ENCODE measurements around the gene CX3CL1.
"Not testable (repeated sequence)": the region's sequence is repeated elsewhere in the genome, so short reads cannot be mapped to it uniquely, and the experiment has no call there.

CX3CL1 gene

DNA sequence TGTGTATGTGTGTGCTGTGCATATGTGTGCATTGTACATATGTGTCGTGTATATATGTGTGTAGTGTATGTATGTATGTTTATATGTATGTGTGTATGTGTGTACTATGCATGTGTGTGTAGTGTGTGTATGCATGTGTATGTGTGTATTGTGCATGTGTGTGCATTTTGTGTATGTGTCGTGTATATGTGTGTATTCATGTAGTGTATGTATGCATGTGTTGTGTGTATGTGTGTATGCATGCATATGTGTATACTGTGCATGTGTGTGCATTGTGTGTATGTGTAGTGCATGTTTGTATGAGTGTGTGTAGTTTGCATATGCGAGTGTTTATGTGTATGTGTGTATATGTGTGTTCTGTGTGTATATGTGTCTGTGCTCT is 16.8 kb downstream of the CX3CL1 start:
- H3K4me3 ChIP-seq: no peak overlapping the region
- TF ChIP-seq POLR2AphosphoS5 (IDR thresholded peaks at IDR 0.05; ENCODE audit: borderline replicate concordance, low read depth, low read length) (no peak), EZH2 (IDR thresholded peaks at IDR 0.05) (no peak), FOXP2 (optimal IDR thresholded peaks at IDR 0.05; ENCODE audit: control extremely low read depth, extremely low read length, insufficient read depth) (no peak)
- no peak overlapping the region for H3K9ac ChIP-seq (ENCODE audit: insufficient read length)
- H3K9me3 ChIP-seq (ENCODE audit: low read depth, low read length): no peaks in the 10 kb centered on the region
- no peaks in the 10 kb centered on the region for H3K36me3 ChIP-seq (ENCODE audit: insufficient read depth, low read length)
- no peak for DNase-seq (ENCODE audit: low read depth, low spot score)
- no peak overlapping the region for H3K27ac ChIP-seq

DNA sequence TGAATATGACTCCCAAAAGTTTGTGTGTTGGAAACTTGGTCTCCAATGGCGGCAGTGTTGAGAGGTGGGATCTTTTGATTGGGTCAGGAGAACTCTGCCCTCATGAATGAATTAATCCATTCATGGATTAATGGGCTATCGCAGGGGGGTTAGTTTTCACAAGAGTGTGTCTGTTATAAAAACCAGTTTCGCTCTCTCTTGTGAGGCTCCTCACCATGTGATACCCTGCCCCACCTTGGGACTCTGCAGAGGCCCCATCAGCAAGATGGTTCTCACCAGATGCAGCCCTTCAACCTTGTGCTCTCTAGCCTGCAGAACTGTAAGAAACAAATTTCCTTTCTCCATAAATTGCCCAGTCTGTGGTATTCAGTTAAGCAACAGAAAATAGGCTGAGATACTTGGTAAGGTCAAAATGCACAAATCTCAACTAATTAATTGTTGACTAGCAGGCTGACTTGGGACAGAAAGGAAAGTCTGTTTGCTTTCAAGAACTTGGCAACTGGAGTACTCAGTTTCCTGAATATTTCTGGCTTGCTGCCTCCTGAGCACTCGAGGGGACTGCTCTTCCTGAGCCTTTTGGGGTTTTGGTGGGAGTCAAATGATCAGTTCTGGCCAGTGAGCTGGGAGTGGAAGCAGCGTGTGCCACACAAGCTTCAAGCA is 18.5 kb downstream of the CX3CL1 start:
- Histone ChIP-seq H3K9ac (ENCODE audit: insufficient read length) (no peak overlapping the region), H3K9me3 (ENCODE audit: low read depth, low read length) (no peaks in the 10 kb centered on the region), H3K27ac (no peak overlapping the region), H3K36me3 (ENCODE audit: insufficient read depth, low read length) (no peaks in the 10 kb centered on the region), H3K4me3 (no peak overlapping the region)
- TF ChIP-seq FOXP2 (optimal IDR thresholded peaks at IDR 0.05; ENCODE audit: control extremely low read depth, extremely low read length, insufficient read depth) (no peak), POLR2AphosphoS5 (IDR thresholded peaks at IDR 0.05; ENCODE audit: borderline replicate concordance, low read depth, low read length) (no peak), EZH2 (IDR thresholded peaks at IDR 0.05) (no peak)
- no peak for DNase-seq (ENCODE audit: low read depth, low spot score)

DNA sequence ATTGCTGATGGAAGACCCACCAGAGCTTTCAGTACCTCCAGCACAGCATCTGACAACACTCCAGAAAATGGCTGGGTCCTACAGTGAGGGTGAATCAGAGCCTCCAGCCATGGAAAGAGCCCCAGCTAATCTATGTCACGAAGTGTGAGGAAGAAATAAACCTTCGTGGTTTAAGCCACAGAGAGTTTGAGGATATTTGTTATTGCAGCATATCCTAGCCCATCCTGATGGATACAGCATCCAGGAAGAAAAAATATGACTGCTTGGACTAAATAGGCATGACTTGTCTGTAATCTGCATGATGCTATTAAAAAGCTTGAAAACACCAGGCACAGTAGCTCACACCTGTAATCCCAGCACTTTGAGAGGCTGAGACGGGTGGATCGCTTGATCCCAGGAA is 19.0 kb downstream of the CX3CL1 start:
- H3K27ac ChIP-seq: no peak overlapping the region
- no peak for TF ChIP-seq FOXP2 (optimal IDR thresholded peaks at IDR 0.05; ENCODE audit: control extremely low read depth, extremely low read length, insufficient read depth)
- no peak for TF ChIP-seq POLR2AphosphoS5 (IDR thresholded peaks at IDR 0.05; ENCODE audit: borderline replicate concordance, low read depth, low read length)
- TF ChIP-seq EZH2 (IDR thresholded peaks at IDR 0.05): no peak
- H3K9ac ChIP-seq (ENCODE audit: insufficient read length): no peak overlapping the region
- H3K36me3 ChIP-seq (ENCODE audit: insufficient read depth, low read length): no peaks in the 10 kb centered on the region
- no peak overlapping the region for H3K4me3 ChIP-seq
- H3K9me3 ChIP-seq (ENCODE audit: low read depth, low read length): no peaks in the 10 kb centered on the region
- no peak for DNase-seq (ENCODE audit: low read depth, low spot score)

DNA sequence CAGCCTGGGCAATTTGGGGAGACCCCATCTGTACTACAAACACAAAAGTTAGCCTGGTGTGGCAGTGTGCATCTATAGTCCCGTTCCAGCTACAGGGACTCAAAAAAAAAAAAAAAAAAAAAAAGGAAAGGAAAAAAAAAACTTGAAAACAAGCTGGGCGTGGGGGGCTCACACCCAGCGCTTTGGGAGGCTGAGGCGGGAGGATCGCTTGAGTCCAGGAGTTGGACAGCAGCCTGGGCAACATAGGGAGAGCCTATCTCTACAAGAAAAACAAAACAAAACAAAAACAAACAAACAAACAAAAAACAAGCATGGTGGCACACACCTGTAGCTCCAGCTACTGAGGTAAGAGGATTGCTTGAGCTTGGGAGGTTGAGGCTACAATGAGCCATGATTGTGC is 19.4 kb downstream of the CX3CL1 start:
- H3K9me3 ChIP-seq (ENCODE audit: low read depth, low read length): no peaks in the 10 kb centered on the region
- no peak overlapping the region for H3K27ac ChIP-seq
- no peak overlapping the region for H3K4me3 ChIP-seq
- TF ChIP-seq POLR2AphosphoS5 (IDR thresholded peaks at IDR 0.05; ENCODE audit: borderline replicate concordance, low read depth, low read length): no peak
- no peak for TF ChIP-seq FOXP2 (optimal IDR thresholded peaks at IDR 0.05; ENCODE audit: control extremely low read depth, extremely low read length, insufficient read depth)
- no peak for TF ChIP-seq EZH2 (IDR thresholded peaks at IDR 0.05)
- no peaks in the 10 kb centered on the region for H3K36me3 ChIP-seq (ENCODE audit: insufficient read depth, low read length)
- DNase-seq (ENCODE audit: low read depth, low spot score): no peak
- H3K9ac ChIP-seq (ENCODE audit: insufficient read length): no peak overlapping the region

DNA sequence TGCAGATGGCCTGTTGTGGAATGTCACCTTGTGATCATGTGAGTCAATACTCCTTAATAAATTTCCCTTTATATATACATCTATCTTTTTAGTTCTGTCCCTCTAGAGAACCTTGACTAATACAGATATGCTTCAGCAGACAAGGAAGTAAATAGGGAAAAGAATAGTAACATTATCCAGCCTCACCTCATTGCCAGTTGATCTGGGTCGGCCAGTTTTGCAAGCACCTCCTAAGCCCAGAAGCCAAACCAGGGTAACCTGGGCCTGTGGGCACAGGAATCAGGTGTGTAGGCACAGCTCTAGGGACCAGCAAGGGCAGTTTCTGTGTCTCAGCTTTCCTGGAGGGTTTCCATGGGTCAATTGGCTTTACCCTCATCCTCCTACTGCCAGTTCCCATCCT is 20.4 kb downstream of the CX3CL1 start:
- Histone ChIP-seq H3K9ac (ENCODE audit: insufficient read length) (no peak overlapping the region), H3K9me3 (ENCODE audit: low read depth, low read length) (no peaks in the 10 kb centered on the region), H3K4me3 (no peak overlapping the region), H3K27ac (no peak overlapping the region), H3K36me3 (ENCODE audit: insufficient read depth, low read length) (no peaks in the 10 kb centered on the region)
- no peak for DNase-seq (ENCODE audit: low read depth, low spot score)
- TF ChIP-seq POLR2AphosphoS5 (IDR thresholded peaks at IDR 0.05; ENCODE audit: borderline replicate concordance, low read depth, low read length): no peak
- no peak for TF ChIP-seq FOXP2 (optimal IDR thresholded peaks at IDR 0.05; ENCODE audit: control extremely low read depth, extremely low read length, insufficient read depth)

DNA sequence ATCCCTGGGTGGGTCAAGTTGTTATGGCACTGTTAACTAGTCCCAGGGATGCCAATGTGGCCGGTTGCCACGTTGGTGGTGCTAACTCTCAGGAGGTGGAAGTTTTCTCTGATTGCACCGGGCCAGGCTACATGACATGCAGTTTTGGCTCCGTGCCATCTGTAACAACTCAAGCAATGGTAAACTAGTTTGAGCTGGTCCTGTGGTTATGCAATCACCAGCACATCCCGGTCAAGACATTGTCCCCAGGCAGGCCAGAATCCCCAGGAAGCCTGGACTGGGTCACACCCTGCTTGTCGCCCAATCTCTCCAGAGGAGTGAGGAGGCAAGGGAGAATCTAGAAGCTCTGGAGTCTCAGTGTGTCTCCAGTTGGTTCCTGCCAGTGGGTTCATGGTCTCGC is 22.2 kb downstream of the CX3CL1 start:
- TF ChIP-seq EZH2 (IDR thresholded peaks at IDR 0.05) (no peak), POLR2AphosphoS5 (IDR thresholded peaks at IDR 0.05; ENCODE audit: borderline replicate concordance, low read depth, low read length) (no peak), FOXP2 (optimal IDR thresholded peaks at IDR 0.05; ENCODE audit: control extremely low read depth, extremely low read length, insufficient read depth) (no peak)
- no peak for DNase-seq (ENCODE audit: low read depth, low spot score)
- H3K4me3 ChIP-seq: no peak overlapping the region
- H3K36me3 ChIP-seq (ENCODE audit: insufficient read depth, low read length): no peaks in the 10 kb centered on the region
- no peak overlapping the region for H3K9ac ChIP-seq (ENCODE audit: insufficient read length)
- H3K9me3 ChIP-seq (ENCODE audit: low read depth, low read length): no peaks in the 10 kb centered on the region
- no peak overlapping the region for H3K27ac ChIP-seq

DNA sequence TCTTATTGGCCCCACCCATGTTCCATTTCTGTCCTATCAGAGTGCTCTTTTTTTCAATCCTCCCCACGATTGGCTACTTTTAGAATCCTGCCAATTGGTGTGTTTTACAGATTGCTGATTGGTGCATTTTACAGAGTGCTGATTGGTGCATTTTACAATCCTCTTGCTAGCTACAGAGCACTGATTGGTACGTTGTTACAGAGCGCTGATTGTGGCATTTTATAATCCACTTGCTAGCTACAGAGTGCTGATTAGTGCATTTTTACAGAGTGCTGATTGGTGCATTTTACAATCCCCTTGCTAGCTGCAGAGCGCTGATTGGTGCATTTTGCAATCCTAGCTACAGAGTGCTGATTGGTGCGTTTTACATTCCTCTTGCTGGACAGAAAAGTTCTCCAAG is 22.7 kb downstream of the CX3CL1 start:
- no peak overlapping the region for H3K4me3 ChIP-seq
- H3K27ac ChIP-seq: no peak overlapping the region
- TF ChIP-seq EZH2 (IDR thresholded peaks at IDR 0.05): no peak
- no peaks in the 10 kb centered on the region for H3K36me3 ChIP-seq (ENCODE audit: insufficient read depth, low read length)
- H3K9me3 ChIP-seq (ENCODE audit: low read depth, low read length): no peaks in the 10 kb centered on the region
- no peak overlapping the region for H3K9ac ChIP-seq (ENCODE audit: insufficient read length)
- no peak for DNase-seq (ENCODE audit: low read depth, low spot score)

DNA sequence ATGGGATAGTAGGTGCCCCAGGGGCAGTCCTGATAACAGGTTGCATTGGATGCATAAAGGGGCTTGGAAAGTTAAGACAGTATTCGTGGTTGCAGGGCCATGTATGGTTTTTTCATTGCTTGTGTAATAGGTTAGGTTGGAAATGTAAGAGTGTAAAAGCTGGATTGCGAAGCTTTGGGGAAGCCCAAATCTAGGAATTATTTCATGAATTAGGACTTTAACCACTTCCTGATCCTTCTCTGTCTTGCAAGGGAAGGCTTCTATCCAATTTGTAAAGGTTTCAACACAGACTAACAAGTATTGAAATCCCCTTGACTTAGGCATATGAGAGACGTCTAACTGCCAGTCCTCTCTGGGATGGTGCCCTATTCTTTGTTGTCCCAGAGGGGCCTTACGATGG is 24.5 kb downstream of the CX3CL1 start:
- Histone ChIP-seq H3K27ac (no peak overlapping the region), H3K4me3 (no peak overlapping the region), H3K9ac (ENCODE audit: insufficient read length) (no peak overlapping the region), H3K9me3 (ENCODE audit: low read depth, low read length) (no peaks in the 10 kb centered on the region), H3K36me3 (ENCODE audit: insufficient read depth, low read length) (no peaks in the 10 kb centered on the region)
- no peak for TF ChIP-seq EZH2 (IDR thresholded peaks at IDR 0.05)
- TF ChIP-seq FOXP2 (optimal IDR thresholded peaks at IDR 0.05; ENCODE audit: control extremely low read depth, extremely low read length, insufficient read depth): no peak
- no peak for TF ChIP-seq POLR2AphosphoS5 (IDR thresholded peaks at IDR 0.05; ENCODE audit: borderline replicate concordance, low read depth, low read length)
- no peak for DNase-seq (ENCODE audit: low read depth, low spot score)

DNA sequence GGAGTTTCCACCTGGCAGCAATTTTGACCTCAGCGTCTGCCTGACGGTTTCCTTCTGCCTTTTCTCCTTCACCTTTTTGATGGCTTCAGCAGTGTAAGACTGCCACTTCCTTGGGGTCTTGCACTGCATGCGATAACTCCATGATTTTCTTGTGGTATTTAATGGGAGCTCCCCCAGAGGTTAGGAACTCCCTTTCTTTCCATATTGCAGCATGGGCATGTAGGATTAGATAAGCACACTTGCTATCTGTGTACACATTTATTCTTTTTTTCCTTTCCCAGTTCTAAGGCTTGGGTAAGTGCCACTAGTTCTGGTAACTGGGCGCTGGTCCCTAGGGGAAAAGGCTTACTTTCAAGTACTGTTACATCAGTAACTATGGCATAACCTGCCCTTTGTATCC is 25.2 kb downstream of the CX3CL1 start:
- H3K36me3 ChIP-seq (ENCODE audit: insufficient read depth, low read length); H3K27ac ChIP-seq; DNase-seq (ENCODE audit: low read depth, low spot score); H3K9ac ChIP-seq (ENCODE audit: insufficient read length); H3K9me3 ChIP-seq (ENCODE audit: low read depth, low read length); H3K4me3 ChIP-seq: not testable (repeated sequence)

Measured in SK-N-MC (cell line).